GM18873 (cell line): ENCODE data around the gene ACOX3.

Source experiments
- ATAC-seq: cut with Tn5 transposase; IDR thresholded peaks from one replicate; pipeline ENCODE4 v1.9.1; 2021; ENCODE audit warnings: mild to moderate bottlenecking, moderate library complexity, moderate number of reproducible peaks; ENCODE audit not compliant: unreplicated experiment, low FRiP score

The ACOX3 gene

DNA sequence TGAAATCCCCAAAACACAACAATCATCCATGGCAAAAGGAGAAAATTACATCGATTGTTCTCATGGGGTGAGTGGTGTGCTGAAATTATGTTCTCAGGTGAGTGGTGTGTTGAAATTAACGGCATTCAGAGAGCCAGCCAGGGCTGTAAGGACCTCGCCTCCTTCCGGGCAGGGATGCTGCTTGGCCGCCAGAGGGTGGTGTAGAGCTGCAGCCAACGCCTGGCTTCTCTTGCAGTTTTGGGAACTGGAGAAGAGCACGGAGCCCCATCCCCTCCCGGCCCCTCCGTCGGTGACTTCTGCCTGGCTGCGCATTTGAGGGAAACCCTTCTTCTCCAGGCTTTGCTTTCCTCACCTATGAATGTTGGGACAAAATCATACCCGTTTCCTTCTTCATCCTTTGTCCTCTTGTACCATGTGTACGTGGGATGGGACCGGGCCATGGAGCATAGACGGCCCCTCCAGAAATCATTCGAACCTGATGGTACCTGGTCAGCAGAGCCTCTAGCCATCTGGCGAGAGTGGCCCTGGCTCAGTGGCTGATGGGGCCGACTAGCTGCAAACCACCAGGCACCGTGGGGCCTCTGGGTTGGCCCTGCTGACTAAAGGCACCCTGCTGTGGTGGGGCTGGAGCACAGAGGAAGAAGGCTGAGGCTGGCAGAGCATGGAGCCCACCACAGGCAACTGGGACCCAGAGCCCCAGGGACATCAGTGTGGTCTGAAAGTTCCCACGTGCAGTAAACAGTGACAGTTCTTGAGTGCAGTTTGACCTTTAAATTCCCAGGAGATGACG is 28.4 kb upstream of the ACOX3 start:
- ATAC-seq, result no peak

DNA sequence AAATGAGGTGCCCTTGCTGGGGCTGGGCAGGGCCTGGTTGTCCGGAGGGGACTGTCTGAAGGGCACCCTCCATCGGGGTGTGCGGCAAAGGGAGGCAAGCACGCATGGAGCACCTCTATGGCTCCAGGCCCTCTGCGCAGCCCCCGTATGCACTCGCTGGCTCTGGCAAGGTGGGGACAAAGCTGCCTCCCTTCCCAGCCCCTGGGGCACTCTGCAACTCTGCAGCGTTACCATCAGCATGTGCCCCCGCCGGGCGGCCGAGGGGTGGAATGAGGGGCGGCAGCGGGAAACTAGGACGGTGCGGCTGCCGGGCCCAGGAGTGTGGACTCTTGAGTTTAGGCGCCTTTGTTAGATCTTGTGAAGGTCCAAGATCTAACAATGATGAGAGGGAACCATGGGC is 26.5 kb upstream of the ACOX3 start:
- no peak for ATAC-seq

DNA sequence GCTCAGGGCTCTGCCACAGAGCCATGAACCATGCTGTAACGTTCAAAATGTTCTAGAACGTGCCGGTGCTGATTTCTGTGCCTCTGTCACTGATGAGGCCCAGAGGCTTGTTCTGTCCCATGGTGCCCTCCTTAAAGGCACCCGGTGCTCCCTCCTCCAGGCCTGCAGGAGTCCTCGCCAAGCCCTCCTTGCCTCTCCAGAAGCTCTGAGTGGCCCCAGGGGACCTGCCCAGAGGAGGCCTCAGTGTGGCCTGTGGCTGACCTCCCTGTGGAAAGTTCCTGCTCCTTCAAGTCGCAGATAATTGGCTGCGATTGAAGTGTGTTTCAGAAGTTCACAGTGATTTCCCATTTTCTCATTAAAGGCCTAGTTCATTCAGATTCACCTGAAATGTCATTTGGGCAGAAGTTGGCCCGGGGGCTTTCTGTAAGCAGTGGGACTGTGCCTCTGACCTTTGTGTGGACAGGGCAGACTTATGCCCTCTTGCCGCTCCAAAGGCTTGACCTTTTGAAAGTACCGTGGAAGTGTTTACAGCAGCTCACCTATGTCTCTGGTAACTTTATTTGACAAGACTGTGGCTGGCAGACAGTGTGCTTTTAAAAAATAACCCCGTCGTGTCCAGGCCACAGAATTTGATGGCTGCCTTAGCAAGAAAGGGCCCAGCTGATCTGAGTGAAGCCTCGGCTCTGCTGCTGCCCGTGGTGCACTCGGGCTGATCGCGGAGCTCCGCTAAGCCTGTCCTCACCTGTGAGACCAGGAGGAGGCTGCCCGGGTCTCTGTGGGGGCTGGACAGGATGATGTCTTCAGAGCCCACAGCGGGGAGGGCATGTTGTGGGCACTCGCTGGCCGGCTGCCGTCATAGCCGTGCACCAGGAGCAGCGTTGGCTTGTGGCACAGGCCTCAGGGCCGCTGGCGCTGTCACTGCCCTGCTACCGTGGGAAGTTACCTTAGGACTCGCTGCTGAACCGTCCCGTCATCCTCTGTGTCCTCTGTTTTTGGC is 25.4 kb upstream of the ACOX3 start:
- no peak for ATAC-seq

DNA sequence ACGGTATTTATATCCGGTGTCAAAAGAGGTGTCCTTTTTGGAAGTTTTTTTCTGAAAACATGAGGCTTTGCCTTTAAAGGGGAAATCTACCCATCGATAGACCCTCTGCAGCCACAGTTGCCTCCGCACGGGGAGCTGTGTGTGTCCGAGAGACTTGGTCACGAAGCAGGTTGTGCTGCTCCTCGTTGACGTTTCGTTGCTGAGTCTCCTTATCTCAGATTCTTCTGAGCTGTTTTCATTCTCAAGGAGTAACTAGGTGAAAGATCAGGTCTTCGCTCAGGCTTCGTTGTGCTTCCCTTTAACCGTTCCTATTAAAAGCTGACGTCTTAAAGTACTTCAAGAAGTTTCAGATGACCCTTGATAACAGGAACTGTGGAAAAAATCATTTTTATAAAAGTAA is 23.9 kb upstream of the ACOX3 start:
- no peak for ATAC-seq

DNA sequence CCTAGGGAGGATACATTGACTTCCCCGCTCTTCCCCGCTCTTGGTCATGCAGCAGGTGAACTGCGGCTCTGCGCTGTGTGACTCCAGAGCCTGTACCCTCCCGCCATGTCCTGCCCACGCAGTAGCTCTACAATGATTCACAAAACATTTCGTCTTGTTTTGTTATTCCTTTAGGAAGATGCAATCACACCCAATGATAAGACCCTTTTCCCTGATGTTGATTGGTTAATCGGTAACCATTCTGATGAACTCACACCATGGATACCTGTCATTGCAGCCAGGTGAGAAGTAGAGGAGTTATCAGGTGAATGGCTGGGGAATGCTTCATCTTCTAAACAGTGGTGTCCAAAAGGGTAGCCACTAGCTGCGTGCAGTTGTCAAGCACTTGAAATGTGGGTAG is 23.3 kb upstream of the ACOX3 start:
- no peak for ATAC-seq

DNA sequence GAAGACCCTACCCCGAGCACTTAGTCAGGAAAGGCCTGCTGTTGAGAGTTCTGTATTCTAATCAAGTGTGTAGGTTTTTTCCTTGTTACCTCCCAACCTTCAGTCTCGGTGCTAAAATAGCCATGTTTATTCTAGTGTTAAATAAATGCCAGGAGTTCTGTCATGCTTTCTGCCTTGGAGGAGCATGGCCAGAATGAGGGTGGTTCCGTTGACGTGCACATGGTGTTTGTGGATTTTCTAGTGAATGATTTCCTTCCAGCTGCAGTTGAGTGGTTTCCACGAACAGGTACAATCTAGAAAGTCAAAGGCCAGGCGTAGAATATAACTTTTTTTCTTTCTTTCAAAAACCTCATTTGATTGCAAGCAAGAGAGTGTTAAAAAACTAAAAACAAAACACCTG is 21.1 kb upstream of the ACOX3 start:
- no peak for ATAC-seq

DNA sequence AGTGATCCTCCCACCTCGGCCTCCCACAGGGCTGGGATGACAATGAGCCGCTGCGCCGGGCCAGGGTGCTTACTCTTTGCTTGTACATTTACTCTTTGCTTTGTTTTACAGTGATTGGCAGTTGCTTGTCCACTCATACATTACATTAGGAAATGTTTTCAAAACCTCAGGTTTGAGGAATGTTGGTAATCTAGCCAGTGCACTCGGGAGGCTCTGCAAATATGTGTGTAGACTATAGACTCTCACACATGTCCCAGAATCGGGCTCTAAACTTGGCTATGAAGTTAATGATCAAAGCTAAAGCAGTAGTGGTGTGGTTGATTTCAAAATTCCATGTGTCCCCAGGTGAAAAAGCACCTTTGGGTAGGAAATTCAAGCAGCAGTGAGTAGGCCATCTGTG is 20.6 kb upstream of the ACOX3 start:
- ATAC-seq, result no peak

DNA sequence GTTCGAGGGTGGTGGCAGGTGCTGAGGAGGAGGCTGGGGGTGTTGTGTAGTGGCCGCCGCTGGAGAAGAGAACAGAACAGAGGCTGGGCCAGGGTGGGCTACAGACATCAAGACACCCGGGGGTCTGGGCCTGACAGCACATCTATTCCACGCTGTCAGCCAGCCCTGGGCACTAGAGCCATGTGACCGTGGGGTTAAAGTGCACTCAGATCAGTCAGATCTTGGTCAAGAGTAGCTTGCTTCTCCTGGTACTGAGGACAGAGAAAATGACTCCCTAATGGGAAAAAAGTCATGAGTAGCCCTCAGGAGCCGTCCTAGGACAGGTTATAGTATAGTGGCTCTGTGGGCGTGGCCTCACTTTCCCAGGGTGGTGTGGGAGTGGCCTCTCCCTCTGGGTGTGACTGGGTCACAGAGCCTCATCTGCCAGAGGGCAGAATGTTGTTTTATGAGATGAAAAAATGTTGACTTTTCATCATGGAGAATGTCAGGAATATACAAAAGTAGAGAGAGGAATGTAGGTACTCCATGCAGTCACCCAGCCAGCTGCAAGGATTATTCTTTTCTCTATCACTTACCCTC is 19.4 kb upstream of the ACOX3 start:
- ATAC-seq, result no peak

DNA sequence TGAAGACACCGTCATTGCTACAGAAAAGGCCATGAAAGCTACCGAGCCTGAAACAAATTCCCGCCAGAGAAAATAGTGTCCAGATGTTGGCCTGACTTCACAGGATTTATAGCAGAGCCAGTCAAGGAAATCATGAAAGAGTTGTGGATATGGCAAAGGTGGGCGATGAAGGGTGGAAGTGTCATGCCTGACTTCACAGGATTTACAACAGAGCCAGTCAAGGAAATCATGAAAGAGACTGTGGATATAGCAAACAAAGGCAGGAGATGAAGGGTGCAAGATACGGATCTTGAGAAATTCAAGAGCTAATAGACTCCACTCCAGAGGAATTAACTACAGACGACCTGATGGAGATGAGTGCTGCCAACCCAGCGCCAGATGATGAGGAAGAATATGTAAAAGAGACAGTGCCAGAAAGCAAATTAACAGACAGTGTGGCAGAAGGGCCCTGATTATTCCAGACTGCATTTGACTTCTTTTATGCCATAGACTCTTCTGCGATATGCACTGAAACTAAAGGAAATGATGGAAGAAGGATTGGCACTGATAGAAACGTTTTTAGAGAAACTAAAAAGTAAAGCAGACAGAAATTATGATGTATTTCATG is 17.2 kb upstream of the ACOX3 start:
- ATAC-seq, result no peak

DNA sequence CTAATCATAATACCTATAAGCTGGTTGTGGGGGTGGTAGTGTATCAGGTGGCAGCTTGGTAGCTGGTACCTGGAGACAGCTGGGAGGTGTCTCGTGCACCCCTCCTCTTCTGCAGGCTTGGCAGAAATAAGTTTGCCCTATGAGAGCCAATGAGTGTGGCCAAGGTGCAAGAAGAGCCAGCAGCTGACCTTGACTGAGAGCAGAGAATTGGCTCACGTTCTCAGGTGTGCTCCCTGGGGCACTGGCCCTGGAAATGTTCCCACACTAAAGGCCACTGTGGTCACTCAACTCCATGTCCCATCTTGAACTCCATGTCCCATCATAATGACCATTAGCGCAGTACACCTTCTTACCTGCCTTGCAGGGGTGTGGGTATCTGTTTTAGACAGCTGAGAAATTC is 13.4 kb upstream of the ACOX3 start:
- no peak for ATAC-seq

DNA sequence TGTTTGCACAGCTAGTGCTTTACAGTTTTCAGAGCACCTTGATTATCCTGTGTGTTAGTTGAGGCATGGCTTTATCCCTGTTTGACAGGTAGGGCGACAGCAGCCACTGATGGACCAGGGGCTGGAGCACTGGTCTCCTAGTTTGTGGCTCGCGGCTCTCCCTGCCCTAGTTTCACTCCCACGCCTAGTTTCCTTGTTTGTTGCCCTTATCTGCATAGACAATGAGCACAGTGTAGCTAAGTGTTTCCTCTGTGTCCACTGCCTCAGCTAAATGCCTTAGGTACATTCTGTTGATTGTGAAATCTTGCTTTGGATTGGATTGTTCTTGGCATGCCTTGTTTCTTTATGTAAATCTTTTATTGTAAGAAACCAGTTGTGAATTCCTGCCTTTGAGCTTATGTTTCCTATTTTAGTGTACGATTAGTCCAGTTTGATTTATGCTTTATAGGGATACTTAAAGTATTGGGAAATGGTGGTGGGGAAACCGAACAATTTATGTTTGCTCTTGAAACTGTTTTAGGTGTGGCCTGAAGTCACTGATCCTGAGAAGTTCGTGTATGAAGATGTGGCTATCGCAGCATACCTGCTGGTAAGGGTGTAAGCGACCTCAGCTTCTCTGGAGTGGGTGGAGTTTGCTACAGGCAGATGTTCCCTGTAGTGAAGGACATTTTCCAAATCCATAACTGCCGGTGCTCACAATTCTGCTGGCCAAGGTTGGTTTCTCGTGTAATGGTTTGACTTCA is 11.1 kb upstream of the ACOX3 start:
- ATAC-seq, result no peak

DNA sequence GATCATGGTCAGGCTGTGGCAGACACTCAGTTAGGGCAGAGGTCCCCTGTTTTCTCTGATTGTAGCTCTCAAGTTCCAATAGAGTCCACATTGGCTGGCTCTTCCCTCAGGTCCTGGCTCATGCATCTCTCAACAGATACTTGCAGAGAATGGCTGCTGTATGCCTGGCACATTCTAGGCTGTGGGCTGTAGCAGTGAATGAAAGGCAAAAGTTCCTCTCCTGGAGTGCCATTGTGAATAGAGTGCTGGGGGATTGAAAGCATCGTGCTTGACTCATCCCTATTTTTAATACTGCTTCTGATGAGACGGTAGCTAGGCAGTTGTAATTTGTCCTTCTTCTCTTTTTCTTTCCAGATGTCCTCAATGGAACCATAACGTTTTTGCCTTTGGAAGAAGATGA is 5.6 kb upstream of the ACOX3 start:
- no peak for ATAC-seq

DNA sequence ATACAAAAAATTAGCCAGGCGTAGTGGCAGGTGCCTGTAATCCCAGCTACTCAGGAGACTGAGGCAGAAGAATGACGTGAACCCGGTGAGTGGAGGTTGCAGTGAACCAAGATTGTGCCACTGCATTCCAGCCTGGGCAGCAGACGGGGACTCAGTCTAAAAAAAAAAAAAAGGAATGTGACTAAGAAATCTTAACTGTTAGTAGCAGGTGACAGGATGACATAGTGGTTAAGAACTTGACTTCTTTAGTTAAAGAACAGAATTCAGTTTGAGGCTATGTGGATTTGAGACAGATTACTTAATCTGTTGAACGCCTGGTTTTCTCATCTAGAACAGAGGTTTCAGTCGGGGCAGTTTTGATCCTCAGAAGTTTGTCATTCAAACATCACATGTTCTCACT is 3.3 kb upstream of the ACOX3 start:
- ATAC-seq, result no peak

DNA sequence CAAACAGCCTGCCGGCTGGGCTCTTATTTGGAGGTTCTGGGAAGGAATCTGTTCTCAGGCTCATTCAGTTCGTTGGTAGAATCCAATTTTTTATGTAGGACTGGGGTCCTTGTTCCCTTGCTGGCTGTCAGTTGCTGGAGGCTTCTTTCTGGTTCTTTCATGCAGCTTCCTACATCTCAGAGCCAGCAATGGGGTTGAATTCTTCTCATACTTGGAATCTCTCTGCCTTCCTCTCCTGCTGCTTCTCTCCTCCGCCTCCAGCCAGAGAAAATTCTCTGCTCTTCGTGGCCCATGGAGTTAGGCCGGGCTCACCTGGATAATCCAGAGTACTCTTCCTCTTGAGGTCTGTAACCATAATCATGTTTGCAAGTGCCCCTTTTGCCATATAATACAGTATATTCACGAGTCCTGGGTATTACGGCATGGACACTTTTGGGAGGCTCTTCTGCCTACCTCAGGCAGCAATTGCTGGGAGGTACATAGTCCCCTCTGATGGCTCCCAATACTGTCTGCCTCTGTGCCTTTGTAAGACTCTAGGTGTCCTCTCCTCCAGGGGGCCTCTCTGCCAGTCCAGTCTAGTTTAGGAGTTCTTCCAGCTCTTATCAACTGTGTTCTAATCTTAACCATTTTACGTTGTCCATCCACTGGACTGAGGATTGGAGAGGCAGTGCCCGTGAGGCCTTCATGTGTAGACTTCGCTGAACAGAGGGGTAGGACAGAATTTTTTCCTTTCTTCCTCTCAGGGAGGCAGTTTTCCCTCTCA is 2.3 kb upstream of the ACOX3 start:
- ATAC-seq, result no peak

DNA sequence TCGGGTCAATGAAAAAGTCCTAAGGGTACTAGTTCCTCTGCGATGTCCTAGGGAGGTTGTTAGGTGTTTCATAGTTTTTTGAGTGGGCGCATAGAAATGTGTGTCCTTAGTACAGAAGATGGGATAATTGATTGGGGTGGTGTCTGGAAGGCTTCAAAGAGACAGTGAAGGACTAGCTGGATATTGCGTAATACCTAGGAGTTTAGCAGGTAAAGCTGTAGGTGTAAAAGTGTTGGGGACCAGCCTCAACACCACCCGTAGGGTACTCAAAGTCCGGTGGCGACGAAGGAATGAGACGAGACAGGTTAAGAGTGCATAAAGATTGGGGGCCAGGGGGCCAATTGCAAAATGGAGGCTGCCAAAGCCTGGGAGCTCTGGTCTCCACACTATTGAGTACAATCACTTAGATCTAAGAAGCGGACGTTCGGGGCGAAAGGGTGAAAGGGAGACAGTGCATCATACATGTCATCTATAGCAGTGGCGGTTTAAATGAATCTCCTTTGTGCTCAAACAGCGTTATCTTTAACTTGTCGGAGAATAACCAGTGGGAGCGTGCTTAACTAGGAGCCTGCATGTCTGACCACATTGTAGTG is 1.1 kb upstream of the ACOX3 start:
- no peak for ATAC-seq

DNA sequence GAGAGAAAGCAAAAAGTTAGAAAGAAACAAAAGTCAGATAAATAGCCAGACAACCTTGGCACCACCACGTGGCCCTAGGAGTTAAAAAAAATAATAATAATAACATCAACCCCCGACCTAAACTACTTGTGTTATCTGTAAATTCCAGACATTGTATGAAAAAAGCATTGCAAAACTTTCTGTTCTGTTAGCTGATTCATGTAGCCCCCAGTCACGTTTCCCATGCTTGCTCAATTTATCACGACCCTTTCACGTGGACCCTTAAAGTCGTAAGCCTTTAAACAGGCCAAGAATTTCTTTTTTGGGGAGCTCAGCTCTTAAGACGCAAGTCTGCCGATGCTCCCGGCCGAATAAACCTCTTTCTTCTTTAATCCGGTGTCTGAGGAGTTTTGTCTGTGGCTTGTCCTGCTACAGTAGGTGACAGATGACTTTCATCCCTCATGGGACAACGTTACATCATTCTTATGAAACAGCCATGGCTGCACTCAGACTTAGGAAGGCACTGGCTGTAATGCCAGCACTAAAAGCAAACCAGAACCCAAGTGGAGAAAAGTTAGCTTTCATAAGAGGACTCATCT is 520 bp downstream of the ACOX3 start:
- ATAC-seq, result peak; percentile 21

DNA sequence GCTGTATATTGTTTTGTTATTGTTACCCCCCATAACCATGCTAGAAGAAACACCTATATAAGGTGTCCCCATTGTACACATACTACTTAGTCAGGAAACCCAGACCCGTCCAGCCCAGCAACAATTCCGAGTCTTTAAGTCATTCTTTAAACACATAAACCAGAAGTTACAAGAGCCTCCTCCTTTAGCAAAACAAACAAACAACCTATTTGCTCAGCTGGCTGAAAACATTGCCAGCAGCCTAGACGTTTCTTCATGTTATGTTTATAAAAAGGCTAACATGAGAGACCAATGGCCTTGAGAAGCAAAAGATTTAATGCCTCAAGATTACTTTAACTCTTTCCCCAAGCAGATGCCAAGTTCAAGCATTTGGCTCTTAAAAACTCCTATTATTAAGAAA is 1.4 kb downstream of the ACOX3 start:
- no peak for ATAC-seq

DNA sequence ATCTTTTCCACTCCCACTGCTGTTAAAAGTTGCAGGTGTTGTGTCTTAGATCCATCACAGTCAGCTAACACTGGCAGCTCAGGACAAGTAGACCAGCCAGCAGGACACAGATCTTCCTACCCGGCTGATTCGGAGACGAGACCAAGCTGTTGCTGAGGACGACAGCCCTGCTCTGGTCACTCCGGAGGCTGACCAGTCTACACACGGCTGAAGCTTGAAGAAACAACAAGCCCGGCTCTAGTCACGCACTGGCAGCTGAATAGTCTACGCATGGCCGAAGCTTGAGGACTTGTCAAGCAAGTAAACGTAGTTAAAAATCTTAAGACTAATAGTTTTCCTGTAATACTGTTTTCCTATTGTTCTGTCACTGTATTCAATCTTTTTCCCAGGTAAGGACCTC is 1.8 kb downstream of the ACOX3 start:
- no peak for ATAC-seq

DNA sequence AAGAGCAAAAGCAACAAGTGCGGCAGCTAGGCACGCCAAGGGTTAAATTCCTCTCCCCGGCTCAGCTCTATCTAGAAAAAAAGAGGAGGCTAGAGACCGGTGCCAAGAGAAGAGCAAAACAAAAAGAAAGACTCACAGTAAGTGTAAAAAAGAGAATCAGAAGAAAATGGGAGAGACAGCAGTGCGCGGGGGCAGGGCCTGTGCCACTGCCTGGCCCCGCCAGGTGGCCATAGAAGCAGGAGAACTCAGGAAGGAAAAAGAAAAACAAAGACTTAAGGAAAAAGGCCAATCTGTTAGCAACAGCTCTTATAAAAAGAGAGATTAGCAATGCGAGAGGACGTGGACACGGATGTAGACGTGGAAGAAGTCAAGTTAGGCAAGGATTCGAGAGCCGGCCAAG is 3.2 kb downstream of the ACOX3 start:
- no peak for ATAC-seq
